Measurements from ENCODE around the gene NELFB.

NELFB gene

GRCh38 chr9:137220317-137221094, 34.6 kb upstream of the NELFB start:
- H3K4me3 ChIP-seq (ENCODE audit: low read depth, low read length), result no peak overlapping the region
- no peak for TF ChIP-seq CTCF (IDR thresholded peaks at IDR 0.05; ENCODE audit: borderline replicate concordance, insufficient read depth, low read depth, low read length)

- TF ChIP-seq CTCF (IDR thresholded peaks at IDR 0.05; ENCODE audit: borderline replicate concordance, insufficient read depth, low read depth, low read length), result no peak
- no peak overlapping the region for H3K4me3 ChIP-seq (ENCODE audit: low read depth, low read length)
These were observed 34.0 kb upstream of the NELFB start for GRCh38 chr9:137221095-137221505.

- TF ChIP-seq CTCF (IDR thresholded peaks at IDR 0.05; ENCODE audit: borderline replicate concordance, insufficient read depth, low read depth, low read length), result no peak
- H3K4me3 ChIP-seq (ENCODE audit: low read depth, low read length), result peak overlapping the region; percentile 38
These were observed 33.5 kb upstream of the NELFB start for GRCh38 chr9:137221506-137222111.

GRCh38 chr9:137222190-137223077, 32.7 kb upstream of the NELFB start, which contains the start of gene RNF208:
Gene RNF208, minus strand, starts transcription at chr9:137222240. Its CDS starts 1,028 bp downstream, at chr9:137221212.
- no peak for TF ChIP-seq CTCF (IDR thresholded peaks at IDR 0.05; ENCODE audit: borderline replicate concordance, insufficient read depth, low read depth, low read length)
- peak within 1 kb of the TSS; percentile 40 for H3K4me3 ChIP-seq (ENCODE audit: low read depth, low read length)

- no peak for TF ChIP-seq CTCF (IDR thresholded peaks at IDR 0.05; ENCODE audit: borderline replicate concordance, insufficient read depth, low read depth, low read length)
These were observed 31.8 kb upstream of the NELFB start for GRCh38 chr9:137223078-137223970.

More at GRCh38 chr9:137223078-137223970, 31.8 kb upstream of the NELFB start:
- H3K4me3 ChIP-seq (ENCODE audit: low read depth, low read length), result peak overlapping the region; percentile 70

Data from GM12875 (cell line).